Testis (tissue), 2 donors: ENCODE results near the gene OR10A5.

Source experiments
- CTCF ChIP-seq, 3 experiments: fragments of 450-650 bp in 2 of 3; fragments of 200-600 bp in 1 of 3; sonication (generic) in 1 of 3; IDR thresholded peaks; one replicate each; pipeline ENCODE4 v1.5.1; 2016 to 2019; ENCODE audit warnings: antibody characterized with exemption in 3 of 3, mild to moderate bottlenecking in 2 of 3, moderate library complexity in 1 of 3
- POLR2A ChIP-seq: fragments of 450-650 bp; IDR thresholded peaks from one replicate; pipeline ENCODE4 v1.6.1; 2017; ENCODE audit warnings: antibody characterized with exemption, mild to moderate bottlenecking, moderate library complexity

GRCh38 chr11:6862961-6863360 lies 17.5 kb downstream of the OR10A5 start, which contains the start of gene OR10A2:
- TF ChIP-seq CTCF (IDR thresholded peaks at IDR 0.05) (no peak), POLR2A (no peak)
